Coronary artery (tissue), 2 donors: ENCODE measurements around the gene TUT4.
"Not testable (repeated sequence)": the region's sequence is repeated elsewhere in the genome, so short reads cannot be mapped to it uniquely, and the experiment has no call there.

Experiments
- DNase-seq: peaks from one replicate; pipeline ENCODE4 v3.0.0-alpha.2; 2017; ENCODE audit warnings: low spot score
- H3K27ac ChIP-seq, 2 donors: fragments of 200-600 bp; sonication (generic); one replicate each; pipeline ENCODE4 v1.5.1; 2016 to 2019
- H3K4me3 ChIP-seq: fragments of 200-600 bp; sonication (generic); 2 replicates; pipeline ENCODE4 v1.5.1; 2016; ENCODE audit warnings: mild to moderate bottlenecking, moderate library complexity
- TF ChIP-seq, protein P1 (sequence below): fragments of 200-600 bp; sonication (generic); IDR thresholded peaks from one replicate; pipeline ENCODE4 v1.5.1; 2019; ENCODE audit warnings: antibody characterized with exemption

TUT4 gene

GRCh38 chr1:52585474-52585873 lies 32.6 kb upstream of the TUT4 start:
- DNase-seq = no peak
- no peak overlapping the region for H3K4me3 ChIP-seq
- TF ChIP-seq, protein P1, sequence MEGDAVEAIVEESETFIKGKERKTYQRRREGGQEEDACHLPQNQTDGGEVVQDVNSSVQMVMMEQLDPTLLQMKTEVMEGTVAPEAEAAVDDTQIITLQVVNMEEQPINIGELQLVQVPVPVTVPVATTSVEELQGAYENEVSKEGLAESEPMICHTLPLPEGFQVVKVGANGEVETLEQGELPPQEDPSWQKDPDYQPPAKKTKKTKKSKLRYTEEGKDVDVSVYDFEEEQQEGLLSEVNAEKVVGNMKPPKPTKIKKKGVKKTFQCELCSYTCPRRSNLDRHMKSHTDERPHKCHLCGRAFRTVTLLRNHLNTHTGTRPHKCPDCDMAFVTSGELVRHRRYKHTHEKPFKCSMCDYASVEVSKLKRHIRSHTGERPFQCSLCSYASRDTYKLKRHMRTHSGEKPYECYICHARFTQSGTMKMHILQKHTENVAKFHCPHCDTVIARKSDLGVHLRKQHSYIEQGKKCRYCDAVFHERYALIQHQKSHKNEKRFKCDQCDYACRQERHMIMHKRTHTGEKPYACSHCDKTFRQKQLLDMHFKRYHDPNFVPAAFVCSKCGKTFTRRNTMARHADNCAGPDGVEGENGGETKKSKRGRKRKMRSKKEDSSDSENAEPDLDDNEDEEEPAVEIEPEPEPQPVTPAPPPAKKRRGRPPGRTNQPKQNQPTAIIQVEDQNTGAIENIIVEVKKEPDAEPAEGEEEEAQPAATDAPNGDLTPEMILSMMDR = no peak
- H3K27ac ChIP-seq = no peak overlapping the region

DNA sequence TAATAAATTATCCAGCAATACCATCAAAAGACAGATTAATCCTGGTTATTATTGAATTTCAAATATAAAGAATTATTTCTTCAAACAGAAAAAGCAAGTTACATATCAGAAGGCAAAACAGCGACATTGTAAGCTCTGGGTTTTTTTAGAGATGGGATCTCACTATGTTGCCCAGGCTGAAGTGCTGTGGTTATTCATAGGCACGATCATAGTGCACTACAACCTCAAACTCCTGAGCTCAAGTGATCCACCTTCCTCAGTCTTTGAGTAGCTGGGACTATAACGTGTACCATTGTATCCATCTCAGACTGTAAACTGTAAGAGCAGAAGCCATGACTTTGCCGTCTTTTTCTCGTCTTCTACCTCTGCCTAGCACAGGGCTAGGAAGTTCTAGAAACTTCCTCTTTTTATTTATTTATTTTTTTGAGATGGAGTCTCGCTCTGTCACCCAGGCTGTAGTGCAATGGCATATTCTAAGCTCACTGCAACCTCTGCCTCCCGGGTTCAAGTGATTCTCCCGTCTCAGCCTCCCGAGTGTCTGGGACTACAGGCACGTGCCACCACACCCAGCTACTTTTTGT lies 29.3 kb upstream of the TUT4 start:
- no peak for DNase-seq
- TF ChIP-seq, protein P1 = no peak
- Histone ChIP-seq H3K27ac (no peak overlapping the region), H3K4me3 (no peak overlapping the region)

GRCh38 chr1:52580283-52580682 lies 27.4 kb upstream of the TUT4 start:
- no peak for DNase-seq
- no peak overlapping the region for H3K27ac ChIP-seq
- TF ChIP-seq, protein P1 = no peak
- no peak overlapping the region for H3K4me3 ChIP-seq

DNA sequence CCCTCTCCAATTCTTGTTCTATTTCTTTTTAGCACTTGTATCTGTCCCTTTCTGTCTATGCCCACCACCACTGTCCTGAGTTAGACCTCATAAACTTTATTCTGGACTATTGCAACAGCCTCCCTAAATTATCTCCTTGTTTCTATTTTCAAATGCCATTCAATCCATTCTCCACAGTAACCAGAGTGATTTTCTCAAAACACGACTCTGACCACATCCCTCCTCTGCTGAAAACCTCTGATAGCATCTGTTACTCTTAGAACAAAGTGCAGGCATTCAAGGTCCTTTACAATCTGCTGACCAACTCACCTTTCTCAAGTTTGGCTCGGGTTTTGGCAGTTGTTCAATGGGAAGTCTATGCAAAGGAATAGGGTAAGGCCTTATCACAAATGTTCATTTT lies 26.5 kb upstream of the TUT4 start:
- Histone ChIP-seq H3K4me3 (no peak overlapping the region), H3K27ac (no peak overlapping the region)
- TF ChIP-seq, protein P1 = no peak
- no peak for DNase-seq

DNA sequence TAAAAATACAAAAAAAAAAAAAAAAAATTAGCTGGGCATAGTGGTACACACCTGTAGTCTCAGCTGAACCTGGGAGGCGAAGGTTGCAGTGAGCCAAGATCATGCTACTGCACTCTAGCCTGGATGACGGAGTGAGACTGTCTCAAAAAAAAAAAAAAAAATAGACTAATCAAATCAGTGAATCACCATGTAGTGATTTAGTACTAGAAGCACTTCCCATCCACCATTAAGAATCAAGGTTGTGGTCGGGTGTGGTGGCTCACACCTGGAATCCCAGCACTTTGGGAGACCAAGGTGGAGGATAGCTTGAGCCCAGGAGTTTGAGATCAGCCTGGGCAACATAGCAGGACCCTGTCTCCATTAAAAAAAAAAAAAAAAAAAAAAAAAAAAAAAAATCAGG lies 25.2 kb upstream of the TUT4 start:
- not testable (repeated sequence) for H3K27ac ChIP-seq, DNase-seq, H3K4me3 ChIP-seq

GRCh38 chr1:52576074-52576473 lies 23.2 kb upstream of the TUT4 start:
- no peak for DNase-seq
- no peak overlapping the region for H3K4me3 ChIP-seq
- TF ChIP-seq, protein P1 = no peak
- H3K27ac ChIP-seq = no peak overlapping the region

DNA sequence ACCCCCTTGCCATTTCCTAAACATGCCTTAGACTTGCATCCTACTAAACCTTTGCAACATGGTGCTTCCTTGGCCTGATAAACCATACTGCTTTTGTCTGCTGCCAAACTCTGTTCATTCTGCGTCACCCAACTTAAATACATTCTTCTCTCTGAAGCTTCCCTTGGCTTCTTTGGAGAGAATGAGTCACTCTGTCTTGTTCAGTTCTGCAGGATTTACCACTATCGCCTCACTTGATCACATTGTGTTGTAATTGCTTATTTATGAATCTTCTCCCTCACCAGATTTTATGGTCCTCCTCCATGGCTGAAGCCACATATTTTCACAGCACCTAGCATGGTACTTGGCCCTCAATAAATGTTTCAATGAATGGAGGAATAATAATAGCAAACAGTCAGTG lies 21.7 kb upstream of the TUT4 start:
- DNase-seq = no peak
- TF ChIP-seq, protein P1 = no peak
- Histone ChIP-seq H3K27ac (no peak overlapping the region), H3K4me3 (no peak overlapping the region)

DNA sequence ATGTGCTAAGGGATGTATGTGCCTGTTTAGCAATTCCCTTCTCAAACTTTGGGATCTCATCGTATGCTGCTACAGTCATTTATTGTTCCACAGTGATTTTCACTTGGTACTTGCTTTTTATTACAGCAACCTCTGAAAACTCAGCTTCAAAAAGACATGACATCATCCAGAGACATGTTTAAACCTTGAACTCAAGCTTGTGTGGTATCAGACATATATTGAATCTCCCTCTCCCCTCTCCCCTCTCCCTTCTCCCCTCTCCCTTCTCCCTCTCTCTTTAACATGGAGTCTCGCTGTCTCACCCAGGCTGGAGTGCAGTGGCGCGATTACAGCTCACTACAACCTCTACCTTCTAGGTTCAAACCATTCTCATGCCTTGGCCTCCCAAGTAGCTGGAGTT lies 19.5 kb upstream of the TUT4 start:
- no peak overlapping the region for H3K27ac ChIP-seq
- H3K4me3 ChIP-seq = no peak overlapping the region
- TF ChIP-seq, protein P1 = no peak
- DNase-seq = no peak
